Body of pancreas (tissue), 4 donors: ENCODE data around the gene ETV1.

Experiments used
- POLR2A ChIP-seq, 3 donors: fragments of 450-650 bp; IDR thresholded peaks; one replicate each; pipeline ENCODE4 v1.6.1; 2016; ENCODE audit warnings: antibody characterized with exemption in 3 of 3, mild to moderate bottlenecking in 2 of 3
- TF ChIP-seq, protein P1 (sequence below), 7 experiments: fragments of 450-650 bp in 4 of 7; fragments of 200-600 bp in 3 of 7; sonication (generic) in 3 of 7; IDR thresholded peaks; one replicate each; pipeline ENCODE4 v1.5.1; 2016 to 2019; ENCODE audit warnings: antibody characterized with exemption in 7 of 7

DNA sequence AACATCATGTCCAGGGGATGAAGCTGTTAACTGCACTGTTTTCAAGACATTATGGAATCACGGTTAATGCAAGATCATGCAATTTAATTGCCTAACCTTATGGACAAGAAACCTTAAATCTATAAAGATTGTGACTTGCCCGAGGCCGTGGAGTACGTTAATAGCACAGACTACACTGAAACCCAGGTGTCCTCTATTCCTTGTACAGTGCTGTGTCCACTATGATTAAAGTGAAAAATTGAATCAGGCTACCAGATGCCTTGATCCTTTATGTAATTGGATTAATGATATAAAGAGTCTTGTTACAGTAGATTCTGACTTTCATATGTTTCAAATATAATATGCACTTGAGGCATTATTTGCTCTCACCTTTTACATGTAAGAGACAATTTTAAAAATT is 33.9 kb upstream of the ETV1 start:
- TF ChIP-seq, protein P1, sequence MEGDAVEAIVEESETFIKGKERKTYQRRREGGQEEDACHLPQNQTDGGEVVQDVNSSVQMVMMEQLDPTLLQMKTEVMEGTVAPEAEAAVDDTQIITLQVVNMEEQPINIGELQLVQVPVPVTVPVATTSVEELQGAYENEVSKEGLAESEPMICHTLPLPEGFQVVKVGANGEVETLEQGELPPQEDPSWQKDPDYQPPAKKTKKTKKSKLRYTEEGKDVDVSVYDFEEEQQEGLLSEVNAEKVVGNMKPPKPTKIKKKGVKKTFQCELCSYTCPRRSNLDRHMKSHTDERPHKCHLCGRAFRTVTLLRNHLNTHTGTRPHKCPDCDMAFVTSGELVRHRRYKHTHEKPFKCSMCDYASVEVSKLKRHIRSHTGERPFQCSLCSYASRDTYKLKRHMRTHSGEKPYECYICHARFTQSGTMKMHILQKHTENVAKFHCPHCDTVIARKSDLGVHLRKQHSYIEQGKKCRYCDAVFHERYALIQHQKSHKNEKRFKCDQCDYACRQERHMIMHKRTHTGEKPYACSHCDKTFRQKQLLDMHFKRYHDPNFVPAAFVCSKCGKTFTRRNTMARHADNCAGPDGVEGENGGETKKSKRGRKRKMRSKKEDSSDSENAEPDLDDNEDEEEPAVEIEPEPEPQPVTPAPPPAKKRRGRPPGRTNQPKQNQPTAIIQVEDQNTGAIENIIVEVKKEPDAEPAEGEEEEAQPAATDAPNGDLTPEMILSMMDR (IDR thresholded peaks at IDR 0.05), result no peak
- no peak for TF ChIP-seq POLR2A (IDR thresholded peaks at IDR 0.05)
